ENCODE measurements around the gene PITPNB. TPM values are rescaled to one million over a fixed set of nuclear protein-coding genes. Genes with fewer than 3 reads are reported as not detected.
A peak's percentile ranks its signal among the peaks of the same experiment; 100 is the strongest.

PITPNB gene
- 14.1 and 23.8 TPM in 2 replicates for total RNA-seq (2014; rRNA removed; shearing (Covaris generic); ENCODE audit: low replicate concordance)

- H2AFZ ChIP-seq (ENCODE audit: low read length) = peak within 1 kb of the TSS; percentile 85
- DNase-seq = peak; percentile 99
These were observed at the start of gene PITPNB for GRCh38 chr22:27919222-27919941. TSS of gene PITPNB (minus strand) at chr22:27919256. CDS start at chr22:27919191, 65 bp downstream.

GRCh38 chr22:27966168-27967064 is 47.4 kb upstream of the PITPNB start:
- no peak overlapping the region for H2AFZ ChIP-seq (ENCODE audit: low read length)
- no peaks in the 10 kb centered on the region for H3K79me2 ChIP-seq (ENCODE audit: low read length)
- no peak for DNase-seq
- H3K27ac ChIP-seq (ENCODE audit: low read length) = no peak overlapping the region
- H3K36me3 ChIP-seq (ENCODE audit: insufficient read depth, low read length) = no peaks in the 10 kb centered on the region
- no peaks in the 10 kb centered on the region for H3K4me1 ChIP-seq (ENCODE audit: low read length)
- H3K4me3 ChIP-seq (ENCODE audit: low read length) = no peak overlapping the region
- H3K9me3 ChIP-seq (ENCODE audit: low read length) = no peaks in the 10 kb centered on the region
- H4K20me1 ChIP-seq (ENCODE audit: insufficient read depth, low read depth, low read length) = no peaks in the 10 kb centered on the region
- no peaks in the 10 kb centered on the region for H3K27me3 ChIP-seq (ENCODE audit: low read length)
- H3K4me2 ChIP-seq (ENCODE audit: low read depth, low read length, poor library complexity, severe bottlenecking) = no peak overlapping the region
- H3K9ac ChIP-seq (ENCODE audit: low read length) = no peak overlapping the region
- H3K9me2 ChIP-seq (replicated peaks; ENCODE audit: insufficient read depth, low read length) = no peaks in the 10 kb centered on the region

More at GRCh38 chr22:27919222-27919941, at the start of gene PITPNB:
- peaks cover 11% of the 10 kb centered on the region; the same call in 1 of the 2 replicates for H3K36me3 ChIP-seq (ENCODE audit: insufficient read depth, low read length)
- H3K4me3 ChIP-seq (ENCODE audit: low read length) = peak within 1 kb of the TSS; percentile 77
- H4K20me1 ChIP-seq (ENCODE audit: insufficient read depth, low read depth, low read length) = peaks cover 39% of the 10 kb centered on the region
- H3K4me1 ChIP-seq (ENCODE audit: low read length) = peaks cover 49% of the 10 kb centered on the region
- no peaks in the 10 kb centered on the region for H3K27me3 ChIP-seq (ENCODE audit: low read length)
- H3K4me2 ChIP-seq (ENCODE audit: low read depth, low read length, poor library complexity, severe bottlenecking) = peak within 1 kb of the TSS; percentile 96
- peak within 1 kb of the TSS; percentile 92 for H3K9ac ChIP-seq (ENCODE audit: low read length)
- H3K9me2 ChIP-seq (replicated peaks; ENCODE audit: insufficient read depth, low read length) = no peaks in the 10 kb centered on the region
- H3K79me2 ChIP-seq (ENCODE audit: low read length) = peaks cover 65% of the 10 kb centered on the region
- peak within 1 kb of the TSS; percentile 44 for H3K27ac ChIP-seq (ENCODE audit: low read length)
- H3K9me3 ChIP-seq (ENCODE audit: low read length) = no peaks in the 10 kb centered on the region

GRCh38 chr22:27962268-27963044 is 43.4 kb upstream of the PITPNB start:
- Histone ChIP-seq H3K79me2 (ENCODE audit: low read length) (no peaks in the 10 kb centered on the region), H3K36me3 (ENCODE audit: insufficient read depth, low read length) (no peaks in the 10 kb centered on the region), H3K4me3 (ENCODE audit: low read length) (no peak overlapping the region), H3K4me2 (ENCODE audit: low read depth, low read length, poor library complexity, severe bottlenecking) (no peak overlapping the region), H3K27me3 (ENCODE audit: low read length) (no peaks in the 10 kb centered on the region), H3K9me2 (replicated peaks; ENCODE audit: insufficient read depth, low read length) (no peaks in the 10 kb centered on the region), H3K9ac (ENCODE audit: low read length) (no peak overlapping the region), H4K20me1 (ENCODE audit: insufficient read depth, low read depth, low read length) (no peaks in the 10 kb centered on the region), H2AFZ (ENCODE audit: low read length) (no peak overlapping the region), H3K27ac (ENCODE audit: low read length) (no peak overlapping the region), H3K9me3 (ENCODE audit: low read length) (no peaks in the 10 kb centered on the region), H3K4me1 (ENCODE audit: low read length) (no peaks in the 10 kb centered on the region)
- DNase-seq = no peak

- Histone ChIP-seq H2AFZ (ENCODE audit: low read length) (no peak overlapping the region), H3K79me2 (ENCODE audit: low read length) (no peaks in the 10 kb centered on the region), H4K20me1 (ENCODE audit: insufficient read depth, low read depth, low read length) (no peaks in the 10 kb centered on the region), H3K27ac (ENCODE audit: low read length) (no peak overlapping the region), H3K4me1 (ENCODE audit: low read length) (no peaks in the 10 kb centered on the region), H3K9me2 (replicated peaks; ENCODE audit: insufficient read depth, low read length) (no peaks in the 10 kb centered on the region), H3K36me3 (ENCODE audit: insufficient read depth, low read length) (no peaks in the 10 kb centered on the region), H3K4me2 (ENCODE audit: low read depth, low read length, poor library complexity, severe bottlenecking) (no peak overlapping the region), H3K9ac (ENCODE audit: low read length) (no peak overlapping the region), H3K4me3 (ENCODE audit: low read length) (no peak overlapping the region), H3K9me3 (ENCODE audit: low read length) (no peaks in the 10 kb centered on the region), H3K27me3 (ENCODE audit: low read length) (no peaks in the 10 kb centered on the region)
- DNase-seq = no peak
These were observed 42.6 kb upstream of the PITPNB start for GRCh38 chr22:27961680-27962079.

- no peaks in the 10 kb centered on the region for H3K9me3 ChIP-seq (ENCODE audit: low read length)
- H4K20me1 ChIP-seq (ENCODE audit: insufficient read depth, low read depth, low read length) = no peaks in the 10 kb centered on the region
- no peak overlapping the region for H2AFZ ChIP-seq (ENCODE audit: low read length)
- H3K4me3 ChIP-seq (ENCODE audit: low read length) = no peak overlapping the region
- H3K4me1 ChIP-seq (ENCODE audit: low read length) = no peaks in the 10 kb centered on the region
- H3K36me3 ChIP-seq (ENCODE audit: insufficient read depth, low read length) = no peaks in the 10 kb centered on the region
- no peaks in the 10 kb centered on the region for H3K79me2 ChIP-seq (ENCODE audit: low read length)
- DNase-seq = no peak
- no peak overlapping the region for H3K27ac ChIP-seq (ENCODE audit: low read length)
- no peaks in the 10 kb centered on the region for H3K9me2 ChIP-seq (replicated peaks; ENCODE audit: insufficient read depth, low read length)
- no peak overlapping the region for H3K4me2 ChIP-seq (ENCODE audit: low read depth, low read length, poor library complexity, severe bottlenecking)
- H3K9ac ChIP-seq (ENCODE audit: low read length) = no peak overlapping the region
- no peaks in the 10 kb centered on the region for H3K27me3 ChIP-seq (ENCODE audit: low read length)
These were observed 42.1 kb upstream of the PITPNB start for GRCh38 chr22:27961182-27961581.

- Histone ChIP-seq H2AFZ (ENCODE audit: low read length) (no peak overlapping the region), H3K4me2 (ENCODE audit: low read depth, low read length, poor library complexity, severe bottlenecking) (no peak overlapping the region), H3K27ac (ENCODE audit: low read length) (no peak overlapping the region), H3K9ac (ENCODE audit: low read length) (no peak overlapping the region), H3K79me2 (ENCODE audit: low read length) (no peaks in the 10 kb centered on the region), H3K9me3 (ENCODE audit: low read length) (no peaks in the 10 kb centered on the region), H3K27me3 (ENCODE audit: low read length) (no peaks in the 10 kb centered on the region), H3K4me3 (ENCODE audit: low read length) (no peak overlapping the region), H3K36me3 (ENCODE audit: insufficient read depth, low read length) (no peaks in the 10 kb centered on the region), H3K4me1 (ENCODE audit: low read length) (no peaks in the 10 kb centered on the region), H3K9me2 (replicated peaks; ENCODE audit: insufficient read depth, low read length) (no peaks in the 10 kb centered on the region), H4K20me1 (ENCODE audit: insufficient read depth, low read depth, low read length) (no peaks in the 10 kb centered on the region)
- no peak for DNase-seq
These were observed 40.5 kb upstream of the PITPNB start for GRCh38 chr22:27959335-27960090.

GRCh38 chr22:27952779-27953178 is 33.7 kb upstream of the PITPNB start:
- H3K9me3 ChIP-seq (ENCODE audit: low read length) = no peaks in the 10 kb centered on the region
- H3K27ac ChIP-seq (ENCODE audit: low read length) = no peak overlapping the region
- no peak for DNase-seq
- no peaks in the 10 kb centered on the region for H3K36me3 ChIP-seq (ENCODE audit: insufficient read depth, low read length)
- H2AFZ ChIP-seq (ENCODE audit: low read length) = no peak overlapping the region
- no peak overlapping the region for H3K9ac ChIP-seq (ENCODE audit: low read length)
- H3K27me3 ChIP-seq (ENCODE audit: low read length) = no peaks in the 10 kb centered on the region
- no peaks in the 10 kb centered on the region for H3K79me2 ChIP-seq (ENCODE audit: low read length)
- H3K4me2 ChIP-seq (ENCODE audit: low read depth, low read length, poor library complexity, severe bottlenecking) = no peak overlapping the region
- H4K20me1 ChIP-seq (ENCODE audit: insufficient read depth, low read depth, low read length) = no peaks in the 10 kb centered on the region
- no peak overlapping the region for H3K4me3 ChIP-seq (ENCODE audit: low read length)
- H3K9me2 ChIP-seq (replicated peaks; ENCODE audit: insufficient read depth, low read length) = no peaks in the 10 kb centered on the region
- no peaks in the 10 kb centered on the region for H3K4me1 ChIP-seq (ENCODE audit: low read length)
